Upper lobe of left lung (tissue), 6 donors: ENCODE data around the gene PLEKHM1. TPM values are rescaled to one million over a fixed set of nuclear protein-coding genes. Genes with fewer than 3 reads are reported as not detected.

Source experiments
- ATAC-seq, 2 donors: fragments of 200-7000 bp; cut with Tn5 transposase; one replicate each; pipeline ENCODE4 v1.9.1; 2022; ENCODE audit warnings: mild to moderate bottlenecking in 2 of 2, moderate library complexity in 2 of 2; ENCODE audit not compliant: low FRiP score in 2 of 2
- DNase-seq, 2 donors: peaks; one replicate each; pipeline ENCODE4 v3.0.0-alpha.2; 2019 to 2020
- H3K27ac ChIP-seq, 4 donors: fragments of 200-600 bp; sonication (generic); one replicate each; pipeline ENCODE4 v1.5.1; 2016 to 2019
- H3K27me3 ChIP-seq, 4 donors: fragments of 200-600 bp; sonication (generic); one replicate each; pipeline ENCODE4 v1.5.1; 2017 to 2019
- H3K36me3 ChIP-seq, 4 donors: fragments of 200-600 bp; sonication (generic); one replicate each; pipeline ENCODE4 v1.5.1; 2016 to 2019
- H3K4me1 ChIP-seq, 4 donors: fragments of 200-600 bp; sonication (generic); one replicate each; pipeline ENCODE4 v1.5.1; 2018 to 2019
- H3K4me3 ChIP-seq, 4 donors: fragments of 200-600 bp; sonication (generic); one replicate each; pipeline ENCODE4 v1.5.1; 2017 to 2019; ENCODE audit warnings: mild to moderate bottlenecking in 2 of 4, moderate library complexity in 1 of 4
- H3K9me3 ChIP-seq, 4 donors: fragments of 200-600 bp; sonication (generic); one replicate each; pipeline ENCODE4 v1.5.1; 2018 to 2019
- EP300 ChIP-seq, 4 donors: sonication (generic); formaldehyde crosslinking; IDR thresholded peaks; one replicate each; pipeline ENCODE4 v1.5.1; 2017; ENCODE audit warnings: antibody characterized with exemption in 4 of 4, control low read depth in 2 of 4
- POLR2A ChIP-seq, 4 donors: fragments of 450-650 bp; IDR thresholded peaks; one replicate each; pipeline ENCODE4 v1.5.1; 2016 to 2017; ENCODE audit warnings: antibody characterized with exemption in 4 of 4, mild to moderate bottlenecking in 2 of 4
- POLR2AphosphoS5 ChIP-seq, 2 donors: sonication (generic); formaldehyde crosslinking; IDR thresholded peaks; one replicate each; pipeline ENCODE4 v1.5.1; 2017; ENCODE audit warnings: antibody characterized with exemption in 2 of 2
- WGBS, 2 donors: methylation state at CpG; one replicate each; pipeline ENCODE4 v1.1.5; 2017 to 2018; 5-methylcytosine and 5-hydroxymethylcytosine counted together
- total RNA-seq, 6 donors: library from RNA; depleted of rRNA in 4 of 6; stranded (reverse); fragments of >200 nt in 4 of 6; gene quantifications; one replicate each; pipeline versions ENCODE4 v1.1.0 to v1.2.1, GENCODE V29; 2016 to 2021
- TF ChIP-seq, protein P1 (sequence below), 6 experiments: fragments of 450-650 bp in 4 of 6; fragments of 200-600 bp in 2 of 6; sonication (generic) in 2 of 6; IDR thresholded peaks; one replicate each; pipeline ENCODE4 v1.5.1; 2016 to 2019; ENCODE audit warnings: antibody characterized with exemption in 6 of 6
- donor health status: DM: no; HTN: no; CAD: no; lungs with moderate emphysema.
- donor health status: DM: no; HTN: yes; CAD: no; lungs with severe emphysema.

PLEKHM1 gene
- total RNA-seq, 6 donors from 2014 or later = 52.1 to 229 (median 72.0) TPM

DNA sequence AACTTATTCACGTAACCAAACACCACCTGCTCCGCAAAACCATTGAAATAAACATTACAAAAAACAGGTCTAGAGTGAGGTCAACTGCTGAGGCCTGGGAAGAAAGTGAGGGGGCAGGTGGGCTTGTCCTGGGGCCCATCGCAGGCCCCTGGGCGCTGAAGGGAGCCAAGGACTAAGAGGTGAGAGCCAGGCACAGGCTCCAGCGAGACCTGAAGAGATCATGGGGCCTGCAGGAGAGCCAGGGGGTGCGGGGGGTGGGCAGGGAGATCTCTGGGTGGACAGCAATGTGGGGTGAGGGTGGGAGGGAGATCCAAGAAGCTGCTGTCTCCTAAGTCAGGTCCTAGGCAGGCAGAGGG, 65.8 kb downstream of the PLEKHM1 start:
- WGBS, 2 donors = 76 to 82% methylated on average over 5 to 6 of the region's 6 CpGs
- Histone ChIP-seq H3K36me3 (peaks cover 0 to 6% (median 1%) of the 10 kb centered on the region in 4 donors), H3K4me1 (peaks cover 21 to 50% (median 42%) of the 10 kb centered on the region in 4 donors), H3K27ac (peak overlapping the region; percentile 62 to 81 (median 78)), H3K4me3 (peak overlapping the region in 3 of 4 donors; percentile 24 to 46 (median 40)), H3K9me3 (no peaks in the 10 kb centered on the region), H3K27me3 (no peaks in the 10 kb centered on the region)
- ATAC-seq = no peak
- TF ChIP-seq POLR2A (IDR thresholded peaks at IDR 0.05) (no peak), POLR2AphosphoS5 (IDR thresholded peaks at IDR 0.05) (no peak), EP300 (IDR thresholded peaks at IDR 0.05) (no peak)
- TF ChIP-seq, protein P1, sequence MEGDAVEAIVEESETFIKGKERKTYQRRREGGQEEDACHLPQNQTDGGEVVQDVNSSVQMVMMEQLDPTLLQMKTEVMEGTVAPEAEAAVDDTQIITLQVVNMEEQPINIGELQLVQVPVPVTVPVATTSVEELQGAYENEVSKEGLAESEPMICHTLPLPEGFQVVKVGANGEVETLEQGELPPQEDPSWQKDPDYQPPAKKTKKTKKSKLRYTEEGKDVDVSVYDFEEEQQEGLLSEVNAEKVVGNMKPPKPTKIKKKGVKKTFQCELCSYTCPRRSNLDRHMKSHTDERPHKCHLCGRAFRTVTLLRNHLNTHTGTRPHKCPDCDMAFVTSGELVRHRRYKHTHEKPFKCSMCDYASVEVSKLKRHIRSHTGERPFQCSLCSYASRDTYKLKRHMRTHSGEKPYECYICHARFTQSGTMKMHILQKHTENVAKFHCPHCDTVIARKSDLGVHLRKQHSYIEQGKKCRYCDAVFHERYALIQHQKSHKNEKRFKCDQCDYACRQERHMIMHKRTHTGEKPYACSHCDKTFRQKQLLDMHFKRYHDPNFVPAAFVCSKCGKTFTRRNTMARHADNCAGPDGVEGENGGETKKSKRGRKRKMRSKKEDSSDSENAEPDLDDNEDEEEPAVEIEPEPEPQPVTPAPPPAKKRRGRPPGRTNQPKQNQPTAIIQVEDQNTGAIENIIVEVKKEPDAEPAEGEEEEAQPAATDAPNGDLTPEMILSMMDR (IDR thresholded peaks at IDR 0.05) = no peak
- peak in 1 of 2 donors; percentile 59 for DNase-seq

DNA sequence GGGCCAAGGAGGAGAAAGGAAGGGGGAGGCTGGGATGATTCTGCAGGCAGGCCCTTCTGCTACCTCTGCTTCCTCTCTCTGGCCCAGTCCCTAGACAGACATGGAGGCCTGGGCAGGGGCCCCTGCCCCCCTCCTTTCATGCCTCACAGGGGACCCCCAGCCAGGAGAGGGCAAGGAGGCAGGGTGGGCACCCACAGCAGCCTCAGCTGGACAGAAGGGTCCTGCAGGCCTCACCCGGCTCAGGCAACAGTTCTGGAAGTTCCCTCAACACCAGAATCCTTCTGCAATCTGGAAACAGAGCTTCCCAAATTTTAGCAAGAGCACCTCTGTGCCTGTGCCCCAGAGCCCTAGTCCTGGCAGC, 66.6 kb downstream of the PLEKHM1 start:
- DNase-seq (peak in 1 of 2 donors; percentile 41), ATAC-seq (no peak)
- Histone ChIP-seq H3K36me3 (no peaks in the 10 kb centered on the region), H3K9me3 (no peaks in the 10 kb centered on the region), H3K27ac (peak overlapping the region in 2 of 4 donors; percentile 34 to 59), H3K4me1 (peaks cover 13 to 42% (median 37%) of the 10 kb centered on the region in 4 donors), H3K4me3 (no peak overlapping the region), H3K27me3 (no peaks in the 10 kb centered on the region)
- WGBS, 2 donors = 60% methylated on average over 1 of the region's 1 CpG; no CpG with 5 or more reads in 1 of the 2 donors
- no peak for TF ChIP-seq POLR2AphosphoS5 (IDR thresholded peaks at IDR 0.05)
- TF ChIP-seq POLR2A (IDR thresholded peaks at IDR 0.05) = no peak
- TF ChIP-seq, protein P1 (IDR thresholded peaks at IDR 0.05) = no peak
- TF ChIP-seq EP300 (IDR thresholded peaks at IDR 0.05) = no peak

DNA sequence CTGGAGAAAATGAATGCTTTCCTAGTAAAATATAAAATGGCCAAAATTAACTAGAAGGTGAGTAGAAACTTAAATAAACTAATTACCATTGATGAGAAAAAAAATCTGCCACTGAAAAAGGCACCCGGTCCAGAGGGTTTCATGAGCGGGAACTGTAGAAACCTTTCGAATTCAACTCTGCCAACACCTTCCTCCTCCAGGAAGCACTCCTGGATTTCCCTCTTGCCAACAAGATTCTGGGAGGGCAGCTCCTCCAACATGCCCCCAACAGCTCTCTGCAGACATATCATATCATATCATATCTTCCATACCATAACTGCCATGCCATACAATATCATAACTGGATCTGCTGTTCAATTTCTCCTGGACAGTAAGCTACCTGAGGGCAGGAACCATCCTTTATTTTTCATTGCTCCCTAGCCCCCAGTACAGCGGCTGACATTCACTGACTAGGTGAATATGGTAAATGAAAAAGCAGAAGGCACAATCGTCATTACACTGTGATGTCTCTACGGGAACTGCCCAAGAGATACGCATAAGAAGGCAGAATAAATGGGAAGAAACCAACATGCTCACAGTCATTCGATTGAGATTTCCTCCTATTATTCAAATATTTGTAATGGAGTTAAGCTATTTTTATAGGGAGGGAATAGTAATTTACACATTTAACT, 67.1 kb downstream of the PLEKHM1 start:
- H3K4me3 ChIP-seq = no peak overlapping the region
- H3K4me1 ChIP-seq = peaks cover 8 to 42% (median 36%) of the 10 kb centered on the region in 4 donors
- 66 to 77% methylated on average over 8 of the region's 8 CpGs for WGBS, 2 donors
- TF ChIP-seq EP300 (IDR thresholded peaks at IDR 0.05) (no peak), POLR2A (IDR thresholded peaks at IDR 0.05) (no peak), POLR2AphosphoS5 (IDR thresholded peaks at IDR 0.05) (no peak)
- TF ChIP-seq, protein P1 (IDR thresholded peaks at IDR 0.05) = no peak
- DNase-seq (no peak), ATAC-seq (no peak)
- H3K27me3 ChIP-seq = no peaks in the 10 kb centered on the region
- H3K9me3 ChIP-seq = no peaks in the 10 kb centered on the region
- H3K36me3 ChIP-seq = no peaks in the 10 kb centered on the region
- peak overlapping the region in 1 of 4 donors; percentile 59 for H3K27ac ChIP-seq

DNA sequence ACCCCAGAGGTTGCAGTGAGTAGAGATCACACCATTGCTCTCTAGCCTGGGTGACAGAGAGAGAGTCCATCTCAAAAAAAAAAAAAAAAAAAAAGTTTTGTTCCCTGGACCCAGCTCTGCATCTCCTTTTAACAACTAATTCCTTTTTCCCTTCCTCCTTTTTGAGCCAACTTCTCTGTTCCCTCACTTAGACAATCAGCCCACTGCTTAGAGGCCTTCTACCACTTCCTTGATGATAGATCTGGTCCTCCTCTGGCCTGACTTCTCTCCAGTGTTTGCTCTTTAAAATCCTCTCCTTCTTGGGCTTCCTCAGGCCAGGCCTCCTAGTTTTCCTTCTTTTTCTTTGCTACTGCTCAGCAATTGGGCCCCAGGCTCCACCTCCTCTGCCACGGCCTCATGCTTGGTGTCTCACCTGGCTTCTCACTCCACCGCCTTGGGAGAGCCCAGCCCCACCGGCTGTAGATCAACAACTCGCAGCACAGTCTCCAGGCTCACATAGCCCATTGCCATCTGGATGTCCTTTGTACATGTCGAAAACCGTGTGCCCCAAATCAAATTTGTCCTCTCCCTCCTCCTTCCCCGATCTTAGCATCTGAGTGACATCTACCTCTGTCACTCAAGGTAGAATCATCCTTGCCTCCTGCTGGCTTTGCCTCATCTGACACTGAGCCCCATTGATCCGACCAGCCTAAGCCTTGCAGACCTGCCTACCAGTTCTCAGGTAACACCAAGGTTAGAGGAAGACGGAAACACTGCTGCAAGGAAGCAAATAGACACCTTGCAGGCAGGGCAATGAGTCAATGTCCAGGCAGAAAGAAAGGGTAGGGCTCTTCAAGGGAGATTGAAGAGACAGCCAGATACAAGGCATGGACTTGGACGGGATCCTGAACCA, 75.3 kb downstream of the PLEKHM1 start:
- 82 to 91% methylated on average over 10 of the region's 10 CpGs for WGBS, 2 donors
- peak overlapping the region in 1 of 4 donors; percentile 27 for H3K27ac ChIP-seq
- H3K27me3 ChIP-seq = no peaks in the 10 kb centered on the region
- no peaks in the 10 kb centered on the region for H3K9me3 ChIP-seq
- H3K36me3 ChIP-seq = no peaks in the 10 kb centered on the region
- ATAC-seq = no peak
- no peak for DNase-seq
- peaks cover 34 to 50% (median 46%) of the 10 kb centered on the region in 4 donors for H3K4me1 ChIP-seq
- TF ChIP-seq POLR2A (IDR thresholded peaks at IDR 0.05) (no peak), EP300 (IDR thresholded peaks at IDR 0.05) (no peak), POLR2AphosphoS5 (IDR thresholded peaks at IDR 0.05) (no peak)
- TF ChIP-seq, protein P1 (IDR thresholded peaks at IDR 0.05) = no peak
- no peak overlapping the region for H3K4me3 ChIP-seq
